ENCODE results near the gene HES4. TPM values are rescaled to one million over a fixed set of nuclear protein-coding genes. Genes with fewer than 3 reads are reported as not detected.

Gene HES4
- total and polyA plus RNA-seq, 2 of the 13 experiments (the other 11 are each of a cell fraction or from before 2014, with no cell fraction given), result 8.8 to 10.6 TPM

- TF ChIP-seq, protein P1, sequence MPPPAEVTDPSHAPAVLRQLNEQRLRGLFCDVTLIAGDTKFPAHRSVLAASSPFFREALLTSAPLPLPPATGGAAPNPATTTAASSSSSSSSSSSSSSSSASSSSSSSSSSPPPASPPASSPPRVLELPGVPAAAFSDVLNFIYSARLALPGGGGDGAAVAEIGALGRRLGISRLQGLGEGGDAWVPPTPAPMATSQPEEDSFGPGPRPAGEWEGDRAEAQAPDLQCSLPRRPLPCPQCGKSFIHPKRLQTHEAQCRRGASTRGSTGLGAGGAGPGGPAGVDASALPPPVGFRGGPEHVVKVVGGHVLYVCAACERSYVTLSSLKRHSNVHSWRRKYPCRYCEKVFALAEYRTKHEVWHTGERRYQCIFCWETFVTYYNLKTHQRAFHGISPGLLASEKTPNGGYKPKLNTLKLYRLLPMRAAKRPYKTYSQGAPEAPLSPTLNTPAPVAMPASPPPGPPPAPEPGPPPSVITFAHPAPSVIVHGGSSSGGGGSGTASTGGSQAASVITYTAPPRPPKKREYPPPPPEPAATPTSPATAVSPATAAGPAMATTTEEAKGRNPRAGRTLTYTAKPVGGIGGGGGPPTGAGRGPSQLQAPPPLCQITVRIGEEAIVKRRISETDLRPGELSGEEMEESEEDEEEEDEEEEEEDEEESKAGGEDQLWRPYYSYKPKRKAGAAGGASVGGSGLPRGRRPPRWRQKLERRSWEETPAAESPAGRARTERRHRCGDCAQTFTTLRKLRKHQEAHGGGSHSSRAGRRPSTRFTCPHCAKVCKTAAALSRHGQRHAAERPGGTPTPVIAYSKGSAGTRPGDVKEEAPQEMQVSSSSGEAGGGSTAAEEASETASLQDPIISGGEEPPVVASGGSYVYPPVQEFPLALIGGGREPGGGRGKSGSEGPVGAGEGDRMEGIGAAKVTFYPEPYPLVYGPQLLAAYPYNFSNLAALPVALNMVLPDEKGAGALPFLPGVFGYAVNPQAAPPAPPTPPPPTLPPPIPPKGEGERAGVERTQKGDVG (CRISPR knock-in tag; IDR thresholded peaks at IDR 0.05; ENCODE audit: borderline replicate concordance), result peak; percentile 97; the same call in 1 of the 2 replicates
- no peak for TF ChIP-seq ZNF260 (CRISPR knock-in tag; IDR thresholded peaks at IDR 0.05; ENCODE audit: borderline replicate concordance, low read depth)
- TF ChIP-seq HMG20A (CRISPR knock-in tag; IDR thresholded peaks at IDR 0.05; ENCODE audit: borderline replicate concordance), result peak; percentile 65
- TF ChIP-seq ZFP37 (CRISPR knock-in tag; IDR thresholded peaks at IDR 0.05; ENCODE audit: borderline replicate concordance), result 0 out of 2 replicates have a peak, but pooled peaks have one; percentile 87
- TF ChIP-seq USF2 (IDR thresholded peaks at IDR 0.05; ENCODE audit: low read depth, low read length), result peak; percentile 30
- TF ChIP-seq USF2 (CRISPR knock-in tag; IDR thresholded peaks at IDR 0.05; ENCODE audit: borderline replicate concordance), result 0 out of 2 replicates have a peak, but pooled peaks have one; percentile 42
- 0 out of 2 replicates have a peak, but pooled peaks have one; percentile 12 for TF ChIP-seq ZKSCAN1 (IDR thresholded peaks at IDR 0.05; ENCODE audit: low read length)
- no peak for TF ChIP-seq ZNF549 (CRISPR knock-in tag; IDR thresholded peaks at IDR 0.05)
- peak; percentile 72 for TF ChIP-seq JARID2 (CRISPR knock-in tag; IDR thresholded peaks at IDR 0.05; ENCODE audit: insufficient replicate concordance)
- no peak; the same call in 1 of the 2 replicates for TF ChIP-seq ZNF891 (CRISPR knock-in tag; IDR thresholded peaks at IDR 0.05)
- peak; percentile 32; the same call in 1 of the 2 replicates for TF ChIP-seq CBFB (CRISPR knock-in tag; IDR thresholded peaks at IDR 0.05)
- TF ChIP-seq PCBP1 (IDR thresholded peaks at IDR 0.05; ENCODE audit: borderline replicate concordance, low read depth, low read length), result 0 out of 2 replicates have a peak, but pooled peaks have one; percentile 78
- peak; percentile 97 for TF ChIP-seq SPEN (CRISPR knock-in tag; IDR thresholded peaks at IDR 0.05; ENCODE audit: low read depth)
- TF ChIP-seq, protein P2, sequence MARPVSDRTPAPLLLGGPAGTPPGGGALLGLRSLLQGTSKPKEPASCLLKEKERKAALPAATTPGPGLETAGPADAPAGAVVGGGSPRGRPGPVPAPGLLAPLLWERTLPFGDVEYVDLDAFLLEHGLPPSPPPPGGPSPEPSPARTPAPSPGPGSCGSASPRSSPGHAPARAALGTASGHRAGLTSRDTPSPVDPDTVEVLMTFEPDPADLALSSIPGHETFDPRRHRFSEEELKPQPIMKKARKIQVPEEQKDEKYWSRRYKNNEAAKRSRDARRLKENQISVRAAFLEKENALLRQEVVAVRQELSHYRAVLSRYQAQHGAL (CRISPR knock-in tag; IDR thresholded peaks at IDR 0.05; ENCODE audit: not compliant biosample characterization), result peak; percentile 74
- TF ChIP-seq, protein P3, sequence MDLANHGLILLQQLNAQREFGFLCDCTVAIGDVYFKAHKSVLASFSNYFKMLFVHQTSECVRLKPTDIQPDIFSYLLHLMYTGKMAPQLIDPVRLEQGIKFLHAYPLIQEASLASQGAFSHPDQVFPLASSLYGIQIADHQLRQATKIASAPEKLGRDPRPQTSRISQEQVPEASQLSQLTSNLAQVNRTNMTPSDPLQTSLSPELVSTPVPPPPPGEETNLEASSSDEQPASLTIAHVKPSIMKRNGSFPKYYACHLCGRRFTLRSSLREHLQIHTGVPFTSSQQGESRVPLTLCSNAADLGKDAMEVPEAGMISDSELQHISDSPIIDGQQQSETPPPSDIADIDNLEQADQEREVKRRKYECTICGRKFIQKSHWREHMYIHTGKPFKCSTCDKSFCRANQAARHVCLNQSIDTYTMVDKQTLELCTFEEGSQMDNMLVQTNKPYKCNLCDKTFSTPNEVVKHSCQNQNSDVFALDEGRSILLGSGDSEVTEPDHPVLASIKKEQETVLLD (CRISPR knock-in tag; IDR thresholded peaks at IDR 0.05; ENCODE audit: low read depth), result peak; percentile 82; the same call in 1 of the 2 replicates
- TF ChIP-seq ZSCAN12 (CRISPR knock-in tag; IDR thresholded peaks at IDR 0.05), result 0 out of 2 replicates have a peak, but pooled peaks have one; percentile 63
- TF ChIP-seq GATAD1 (CRISPR knock-in tag; IDR thresholded peaks at IDR 0.05), result peak; percentile 77
- TF ChIP-seq ZMYM4 (CRISPR knock-in tag; IDR thresholded peaks at IDR 0.05), result peak; percentile 62; the same call in 1 of the 2 replicates
- TF ChIP-seq AGO2 (optimal IDR thresholded peaks at IDR 0.05; ENCODE audit: low read depth, low read length), result peak; percentile 77
- TF ChIP-seq NFE2 (CRISPR knock-in tag; IDR thresholded peaks at IDR 0.05), result peak; percentile 30; the same call in 1 of the 2 replicates
- TF ChIP-seq MIXL1 (CRISPR knock-in tag; IDR thresholded peaks at IDR 0.05), result peak; percentile 80
- TF ChIP-seq KAT7 (CRISPR knock-in tag; IDR thresholded peaks at IDR 0.05; ENCODE audit: borderline replicate concordance), result peak; percentile 62; the same call in 1 of the 2 replicates
Measured at GRCh38 chr1:1006305-1007159, 6.6 kb upstream of the HES4 start (continued).

All from HepG2 (cell line).